GM12892 (cell line): Measurements from ENCODE around the gene TP53TG3D. TPM values are rescaled to one million over a fixed set of nuclear protein-coding genes. Genes with fewer than 3 reads are reported as not detected.
"Not testable (repeated sequence)": the region's sequence is repeated elsewhere in the genome, so short reads cannot be mapped to it uniquely, and the experiment has no call there.

Experiments
- DNase-seq: peaks from one replicate; pipeline ENCODE4 v3.0.0; 2011; ENCODE audit not compliant: insufficient read length
- FAIRE-seq: peaks from 2 replicates; lab custom pipeline; 2011; peaks lifted over from hg19 to GRCh38; lab: Jason Lieb, UNC
- polyA plus RNA-seq: library from polyadenylated mRNA; unstranded; fragments of >200 nt; gene quantifications from one replicate; pipeline ENCODE4 v1.2.1, GENCODE V29; 2012; ENCODE audit warnings: missing spikeins, inconsistent platforms; ENCODE audit not compliant: missing spikeins

TP53TG3D gene, protein sequence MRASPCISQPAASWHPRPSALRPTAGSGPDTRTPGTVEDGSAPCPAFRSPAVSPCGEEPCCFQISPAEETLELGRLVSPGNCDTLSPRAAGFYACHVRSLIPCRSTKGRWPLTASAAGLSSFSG
- polyA plus RNA-seq: not detected

DNA sequence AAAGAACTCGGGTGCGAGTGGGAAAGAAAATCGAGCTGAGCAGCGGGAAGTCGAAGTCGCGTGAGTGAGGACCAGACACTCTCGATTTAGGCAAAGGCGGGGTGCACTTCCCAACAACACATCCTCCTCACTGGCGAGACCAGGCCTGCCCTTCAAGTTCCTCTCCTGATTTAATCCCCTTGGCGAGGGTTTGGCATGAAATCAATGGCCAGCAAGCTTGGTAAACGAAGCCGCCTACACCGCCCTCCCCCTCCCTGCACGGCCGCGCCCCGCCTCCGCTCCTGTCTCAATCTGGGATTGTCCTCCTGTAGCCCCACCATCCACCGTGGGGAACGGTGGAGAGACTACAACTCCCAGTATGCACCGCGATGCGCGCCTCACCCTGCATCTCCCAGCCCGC is at the start of gene TP53TG3D:
TP53TG3D (plus strand) TSS at position 301 of the 400 bp plus-strand sequence; CDS start at position 369, 68 bp downstream.
- not testable (repeated sequence) for FAIRE-seq, DNase-seq

DNA sequence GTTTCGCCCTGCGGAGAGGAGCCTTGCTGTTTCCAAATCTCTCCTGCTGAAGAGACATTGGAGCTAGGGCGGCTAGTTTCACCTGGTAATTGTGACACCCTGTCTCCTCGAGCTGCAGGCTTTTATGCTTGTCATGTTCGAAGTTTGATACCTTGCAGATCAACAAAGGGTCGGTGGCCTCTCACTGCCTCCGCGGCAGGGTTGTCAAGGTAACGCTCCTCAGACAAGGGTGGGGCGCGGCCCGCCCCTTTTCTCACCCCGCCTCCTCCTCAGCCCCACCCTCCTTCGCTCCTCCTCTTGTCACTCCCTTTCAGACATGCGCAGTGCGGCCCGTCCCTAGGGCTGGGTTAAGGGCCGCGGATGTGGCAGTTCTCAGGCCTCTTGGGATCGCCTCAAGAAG is 421 bp downstream of the TP53TG3D start:
- FAIRE-seq, DNase-seq: not testable (repeated sequence)

DNA sequence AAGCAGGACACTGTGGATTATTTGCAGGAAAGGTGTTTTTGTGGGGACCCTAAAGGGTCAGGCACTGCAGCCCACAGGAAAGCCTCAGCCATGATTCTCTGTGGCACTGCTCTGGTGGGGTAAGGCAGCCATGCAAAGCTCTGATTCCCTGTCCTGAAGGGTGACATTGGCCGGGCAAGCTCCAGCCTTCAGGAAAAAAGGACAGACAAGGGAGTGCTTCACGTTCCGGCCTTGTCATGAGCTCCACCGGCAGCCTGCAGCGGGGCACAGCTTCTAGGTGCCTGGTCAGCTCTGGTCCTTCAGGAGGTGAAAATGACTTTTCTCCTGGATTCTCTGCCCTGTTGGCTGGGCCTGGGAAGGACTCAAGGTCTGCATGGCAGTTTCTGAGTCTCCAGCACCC is 8.4 kb downstream of the TP53TG3D start:
- not testable (repeated sequence) for FAIRE-seq, DNase-seq

DNA sequence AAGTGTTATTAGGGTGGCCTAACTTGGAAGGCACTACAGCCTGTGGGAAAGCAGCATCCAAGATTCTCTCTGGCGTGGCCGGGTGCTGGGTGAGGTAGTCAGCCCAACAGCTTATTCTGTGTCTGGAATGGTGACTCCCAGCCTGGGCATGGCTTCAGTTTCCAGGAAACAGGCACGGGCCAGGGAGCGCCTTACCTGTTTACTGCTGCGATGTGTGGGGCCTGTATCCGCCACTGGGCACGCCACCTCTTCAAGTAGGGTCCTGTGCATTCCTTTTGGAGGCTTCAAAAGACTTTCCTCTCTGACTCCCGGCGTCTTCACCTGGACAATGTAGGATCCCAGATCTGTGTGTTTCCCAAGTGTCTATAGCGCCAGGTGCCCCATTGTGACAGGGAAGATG is 10.5 kb downstream of the TP53TG3D start:
- FAIRE-seq, DNase-seq: not testable (repeated sequence)

DNA sequence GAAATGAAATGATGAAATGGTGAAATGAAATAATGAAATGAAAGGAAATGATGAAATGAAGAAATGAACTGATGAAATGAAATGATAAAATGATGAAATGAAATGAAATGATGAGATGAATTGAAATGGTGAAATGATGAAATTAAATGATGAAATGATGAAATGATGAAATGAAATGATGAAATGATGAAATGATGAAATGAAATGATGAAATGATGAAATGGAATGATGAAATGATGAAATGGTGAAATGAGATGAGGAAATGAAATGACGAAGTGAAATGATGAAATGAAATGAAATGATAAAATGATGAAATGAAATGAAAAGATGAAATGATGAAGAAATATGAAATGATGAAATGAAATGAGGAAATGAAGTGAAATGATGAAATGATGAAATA is 28.8 kb downstream of the TP53TG3D start:
- FAIRE-seq: not testable (repeated sequence)

DNA sequence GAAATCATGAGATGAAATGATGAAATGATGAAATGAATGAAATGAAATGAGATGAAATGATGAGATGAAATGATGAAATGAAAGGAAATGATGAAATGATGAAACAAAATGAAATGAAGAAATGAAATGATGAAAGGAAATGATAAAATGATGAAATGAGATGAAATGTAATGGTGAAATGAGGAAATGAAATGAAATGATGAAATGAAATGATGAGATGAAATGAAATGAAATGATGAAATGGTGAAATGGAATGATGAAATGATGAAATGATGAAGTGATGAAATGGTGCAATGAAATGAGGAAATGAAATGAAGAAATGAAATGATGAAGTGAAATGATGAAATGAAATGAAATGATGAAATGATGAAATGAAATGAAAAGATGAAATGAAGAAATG is 29.9 kb downstream of the TP53TG3D start:
- not testable (repeated sequence) for DNase-seq, FAIRE-seq

More for the DNA sequence above, 28.8 kb downstream of the TP53TG3D start:
- DNase-seq: not testable (repeated sequence)

DNA sequence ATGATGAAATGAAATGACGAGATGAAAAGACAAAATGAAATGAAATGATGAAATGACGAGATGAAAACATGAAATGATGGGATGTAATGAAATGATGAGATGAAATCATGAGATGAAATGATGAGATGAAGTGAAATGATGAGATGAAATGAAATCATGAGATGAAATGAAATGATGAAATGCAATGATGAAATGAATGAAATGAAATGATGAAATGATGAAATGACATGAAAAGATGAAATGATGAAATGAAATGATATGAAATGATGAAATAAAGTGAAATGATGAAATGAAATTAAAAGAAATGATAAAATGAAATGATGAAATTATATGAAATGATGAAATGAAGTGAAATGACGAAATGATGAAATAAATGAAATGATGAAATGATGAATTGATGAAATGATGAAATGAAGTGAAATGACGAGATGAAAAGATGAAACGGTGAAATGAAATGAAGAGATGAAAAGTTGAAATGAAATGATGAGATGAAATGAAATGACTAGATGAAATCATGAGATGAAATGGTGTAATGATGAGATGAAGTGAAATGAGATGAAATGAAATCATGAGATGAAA is 30.9 kb downstream of the TP53TG3D start:
- not testable (repeated sequence) for DNase-seq, FAIRE-seq

DNA sequence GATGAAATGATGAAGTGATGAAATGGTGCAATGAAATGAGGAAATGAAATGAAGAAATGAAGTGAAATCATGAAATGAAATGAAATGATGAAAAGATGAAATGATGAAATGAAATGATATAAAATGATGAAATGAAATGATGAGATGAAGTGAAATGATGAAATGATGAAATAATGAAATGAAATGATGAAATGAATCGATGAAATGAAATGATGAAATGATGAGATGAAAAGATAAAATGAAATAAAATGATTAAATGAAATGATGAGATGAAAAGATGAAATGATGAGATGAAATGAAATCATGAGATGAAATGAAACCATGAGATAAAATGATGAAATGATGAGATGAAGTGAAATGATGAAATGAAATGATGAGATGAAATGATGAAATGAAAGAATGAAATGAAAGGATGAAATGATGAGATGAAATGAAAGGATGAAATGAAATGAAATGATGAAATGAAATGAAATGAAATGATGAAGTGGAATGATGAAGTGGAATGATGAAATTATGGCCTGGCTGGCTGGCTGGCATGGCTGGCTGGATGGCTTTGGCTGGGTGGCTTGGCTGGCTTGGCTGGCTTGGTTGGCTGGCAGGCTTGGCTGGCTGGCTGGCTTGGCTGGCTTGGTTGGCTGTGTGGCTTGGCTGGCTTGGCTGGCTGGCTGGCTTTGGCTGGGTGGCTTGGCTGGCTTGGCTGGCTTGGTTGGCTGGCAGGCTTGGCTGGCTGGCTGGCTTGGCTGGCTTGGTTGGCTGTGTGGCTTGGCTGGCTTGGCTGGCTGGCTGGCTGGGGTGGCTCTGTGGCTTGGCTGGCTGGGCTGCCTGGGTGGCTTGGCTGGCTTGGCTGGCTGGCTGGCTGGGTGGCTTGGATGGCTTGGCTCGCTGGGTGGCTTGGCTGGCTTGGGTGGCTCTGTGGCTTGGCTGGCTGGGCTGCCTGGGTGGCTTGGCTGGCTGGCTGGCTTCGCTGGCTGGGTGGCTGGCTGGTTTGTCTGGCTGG is 32.0 kb downstream of the TP53TG3D start:
- DNase-seq, FAIRE-seq: not testable (repeated sequence)

DNA sequence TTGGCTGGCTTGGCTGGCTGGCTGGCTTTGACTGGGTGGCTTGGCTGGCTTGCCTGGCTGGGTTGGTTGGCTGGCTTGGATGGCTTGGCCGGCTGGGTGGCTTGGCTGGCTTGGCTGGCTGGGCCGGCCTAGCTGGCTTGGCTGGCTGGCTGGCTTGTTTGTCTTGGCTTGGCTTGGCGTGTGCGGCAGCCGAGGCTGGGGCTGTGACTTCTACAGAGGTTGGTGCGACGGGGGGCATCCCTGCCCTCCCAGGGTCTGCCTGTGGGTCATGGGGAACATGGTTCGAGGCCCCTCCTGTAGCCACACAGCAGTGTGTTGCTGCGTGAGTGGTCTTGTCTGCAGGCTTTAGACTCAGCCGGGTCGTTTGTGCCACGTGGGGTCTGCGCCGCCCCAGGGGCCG is 33.1 kb downstream of the TP53TG3D start:
- not testable (repeated sequence) for DNase-seq, FAIRE-seq

DNA sequence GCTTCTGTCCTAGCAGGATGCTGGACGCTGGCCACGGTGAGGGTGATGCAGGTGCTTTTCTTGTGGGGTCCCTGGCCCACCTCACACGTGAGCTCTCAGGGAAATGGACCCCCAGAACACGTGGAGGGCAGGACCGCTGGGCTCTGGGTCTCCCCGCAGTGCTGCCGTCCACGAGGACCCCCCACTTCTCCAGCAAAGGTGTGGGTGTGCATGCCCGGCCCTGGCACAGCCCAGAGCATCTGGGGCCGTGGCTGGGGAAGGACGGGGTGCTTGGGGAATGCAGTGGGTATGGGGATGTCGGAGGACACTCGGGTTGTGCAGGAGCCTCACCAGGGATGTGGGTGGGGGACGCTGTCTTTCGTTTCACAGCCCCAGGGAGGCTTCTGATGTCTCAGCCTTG is 34.7 kb downstream of the TP53TG3D start:
- DNase-seq, FAIRE-seq: not testable (repeated sequence)

DNA sequence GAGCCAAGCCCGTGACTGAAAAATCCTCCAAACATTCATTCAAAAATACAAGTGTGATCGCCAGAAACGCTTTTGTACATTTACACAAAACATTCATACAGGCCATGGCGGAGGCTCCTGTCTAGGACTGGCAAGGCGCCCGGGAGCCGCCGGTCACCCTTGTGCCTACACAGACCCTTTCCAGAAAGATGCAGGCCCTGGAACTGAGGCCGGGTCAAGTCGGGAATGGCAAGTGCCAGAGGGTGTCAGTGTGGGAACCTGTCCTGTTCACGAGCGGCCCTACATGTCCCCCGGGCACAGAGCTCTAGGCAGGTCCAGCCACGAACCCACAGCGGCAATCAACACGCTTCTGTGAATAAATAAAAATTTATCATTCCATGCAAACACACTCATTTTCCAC is 36.1 kb downstream of the TP53TG3D start:
- DNase-seq, FAIRE-seq: not testable (repeated sequence)

DNA sequence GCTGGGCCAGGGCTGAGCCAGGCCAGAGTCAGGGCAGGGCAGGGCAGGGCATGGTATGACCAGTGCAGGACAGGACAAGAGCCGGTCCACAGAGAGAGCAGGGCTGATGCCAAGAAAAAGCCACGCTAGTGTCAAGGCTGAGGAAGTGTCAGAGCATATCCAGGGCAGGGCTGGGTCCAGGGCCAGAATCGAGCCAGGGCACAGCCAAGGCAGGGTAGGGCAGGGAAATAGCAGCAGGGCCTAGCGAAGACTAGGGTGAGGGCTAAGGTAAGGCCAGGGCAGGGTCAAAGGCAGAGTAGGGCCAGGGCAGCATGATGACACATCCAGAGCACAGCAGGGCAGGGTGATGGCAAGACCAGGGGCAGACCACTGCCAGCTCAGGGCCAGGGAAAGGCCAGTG is 49.7 kb downstream of the TP53TG3D start:
- DNase-seq, FAIRE-seq: not testable (repeated sequence)
